Ovary (tissue), 9 donors: ENCODE measurements around the gene PRG2. TPM values are rescaled to one million over a fixed set of nuclear protein-coding genes. Genes with fewer than 3 reads are reported as not detected.

Source experiments
- DNase-seq, 5 donors: peaks; one replicate each; pipeline ENCODE4 v3.0.0-alpha.2; 2019 to 2020
- H3K27ac ChIP-seq, 2 donors: fragments of 200-600 bp; one replicate each; pipeline versions ENCODE4 v1.5.1 to v1.8.0; 2019 to 2022
- H3K27me3 ChIP-seq: fragments of 200-600 bp; one replicate; pipeline ENCODE4 v1.8.0; 2022
- H3K36me3 ChIP-seq: fragments of 200-600 bp; sonication (generic); one replicate; pipeline ENCODE4 v1.5.1; 2019
- H3K4me1 ChIP-seq: one replicate; pipeline ENCODE4 v1.8.1; 2013; ENCODE audit warnings: mild to moderate bottlenecking, moderate library complexity; ENCODE audit not compliant: insufficient read depth
- H3K4me3 ChIP-seq: fragments of 200-600 bp; sonication (generic); one replicate; pipeline ENCODE4 v1.5.1; 2017
- H3K9me3 ChIP-seq, 2 donors: fragments of 200-600 bp in 1 of 2; sonication (generic) in 1 of 2; one replicate each; pipeline versions ENCODE4 v1.5.1 to v1.8.1; 2013 to 2019; ENCODE audit warnings: mild to moderate bottlenecking in 1 of 2, moderate library complexity in 1 of 2
- EP300 ChIP-seq: sonication (generic); formaldehyde crosslinking; IDR thresholded peaks from one replicate; pipeline ENCODE4 v1.6.1; 2017; ENCODE audit warnings: antibody characterized with exemption
- POLR2A ChIP-seq: fragments of 450-650 bp; IDR thresholded peaks from one replicate; pipeline ENCODE4 v1.6.1; 2017; ENCODE audit warnings: antibody characterized with exemption, mild to moderate bottlenecking, moderate library complexity
- WGBS, 3 donors: extraction: QIAGEN DNeasy Blood & Tissue Kit in 1 of 3; methylation state at CpG; one replicate each; pipeline versions ENCODE4 v1.1.5 to v1.1.7; 2013 to 2017; 5-methylcytosine and 5-hydroxymethylcytosine counted together
- intact Hi-C, 4 donors: fragments of 100-400 bp; cut with DNase I; formaldehyde crosslinking; loops; one replicate each; pipeline versions ENCODE4 v1.11.0 to v1.15.1; 2022 to 2023
- polyA plus RNA-seq, 2 donors: library from polyadenylated mRNA; stranded (reverse); fragments of 200-250 nt in 1 of 2; fragments of 350-450 nt in 1 of 2; fragmentation: Illumina TruSeq in 1 of 2; extraction: RNeasy Lipid Tissue Mini Kit (QIAGEN cat#74804) in 1 of 2; gene quantifications; one replicate each; pipeline ENCODE4 v1.2.3, GENCODE V29; 2013 to 2014
- total RNA-seq, 7 donors: library from RNA; depleted of rRNA in 2 of 7; stranded (reverse); fragments of >200 nt in 2 of 7; fragmentation: NEBNext Ultra II Directional in 3 of 7; extraction: Animal tissue kit (Norgen Biotek cat#: 25700) in 3 of 7; gene quantifications; one replicate each; pipeline versions ENCODE4 v1.1.0 to v1.2.4, GENCODE V29; 2016 to 2023
- TF ChIP-seq, protein P1 (sequence below), 3 donors: fragments of 450-650 bp in 2 of 3; fragments of 200-600 bp in 1 of 3; IDR thresholded peaks; one replicate each; pipeline versions ENCODE4 v1.5.1 to v1.8.0; 2016 to 2022; ENCODE audit warnings: antibody characterized with exemption in 3 of 3, mild to moderate bottlenecking in 1 of 3
- donor health status: DM: no; HTN: no; CAD: no; lungs with moderate emphysema.
- donor health status: DM: no; HTN: no; CAD: no.
- donor health status: Bipolar disorder and iron deficiency.
- donor health status: DM: yes; HTN: yes; CAD: no.
- donor health status: DM: no; HTN: no; CAD: no.
- donor health status: DM: yes; HTN: yes; CAD: no.

PRG2 gene
- total and polyA plus RNA-seq, 9 donors: 0.15 TPM; not detected in 8

DNA sequence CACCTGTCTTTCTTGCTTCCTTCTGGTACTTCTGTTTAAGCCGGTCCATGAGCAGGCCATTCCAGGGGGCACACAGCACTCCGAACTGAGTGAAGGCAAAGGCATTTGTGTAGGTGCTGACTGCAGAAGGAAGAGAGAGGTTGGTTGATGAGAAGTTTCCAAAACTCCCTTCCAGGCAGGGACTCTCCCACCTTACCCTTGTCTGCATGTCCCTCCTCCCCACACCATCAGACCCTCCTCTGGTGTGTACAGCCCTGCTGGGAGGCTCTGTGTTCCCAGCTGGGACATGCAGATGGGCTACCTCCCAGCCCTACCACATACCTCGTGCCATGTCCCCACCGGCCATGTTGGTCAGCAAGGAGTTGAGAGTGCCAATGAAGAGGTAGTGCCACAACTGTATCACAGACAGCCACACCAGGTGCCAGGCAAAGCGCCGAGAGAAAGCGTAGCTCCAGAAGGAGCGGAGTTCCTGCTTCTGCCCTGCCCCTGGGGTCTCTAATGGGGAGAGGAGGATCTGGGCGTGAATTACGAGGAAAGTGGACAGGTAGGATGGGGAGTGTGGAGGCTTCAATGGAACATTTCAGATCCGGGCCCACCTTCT is 24.3 kb upstream of the PRG2 start:
- TF ChIP-seq, protein P1, sequence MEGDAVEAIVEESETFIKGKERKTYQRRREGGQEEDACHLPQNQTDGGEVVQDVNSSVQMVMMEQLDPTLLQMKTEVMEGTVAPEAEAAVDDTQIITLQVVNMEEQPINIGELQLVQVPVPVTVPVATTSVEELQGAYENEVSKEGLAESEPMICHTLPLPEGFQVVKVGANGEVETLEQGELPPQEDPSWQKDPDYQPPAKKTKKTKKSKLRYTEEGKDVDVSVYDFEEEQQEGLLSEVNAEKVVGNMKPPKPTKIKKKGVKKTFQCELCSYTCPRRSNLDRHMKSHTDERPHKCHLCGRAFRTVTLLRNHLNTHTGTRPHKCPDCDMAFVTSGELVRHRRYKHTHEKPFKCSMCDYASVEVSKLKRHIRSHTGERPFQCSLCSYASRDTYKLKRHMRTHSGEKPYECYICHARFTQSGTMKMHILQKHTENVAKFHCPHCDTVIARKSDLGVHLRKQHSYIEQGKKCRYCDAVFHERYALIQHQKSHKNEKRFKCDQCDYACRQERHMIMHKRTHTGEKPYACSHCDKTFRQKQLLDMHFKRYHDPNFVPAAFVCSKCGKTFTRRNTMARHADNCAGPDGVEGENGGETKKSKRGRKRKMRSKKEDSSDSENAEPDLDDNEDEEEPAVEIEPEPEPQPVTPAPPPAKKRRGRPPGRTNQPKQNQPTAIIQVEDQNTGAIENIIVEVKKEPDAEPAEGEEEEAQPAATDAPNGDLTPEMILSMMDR (IDR thresholded peaks at IDR 0.05): no peak
- TF ChIP-seq EP300: no peak
- no peak for TF ChIP-seq POLR2A
- Histone ChIP-seq H3K36me3 (no peaks in the 10 kb centered on the region), H3K4me1 (no peaks in the 10 kb centered on the region), H3K27ac (no peak overlapping the region), H3K4me3 (no peak overlapping the region), H3K27me3 (no peaks in the 10 kb centered on the region), H3K9me3 (no peaks in the 10 kb centered on the region)
- WGBS, 3 donors: 96 to 97% (median 96%) methylated on average over 11 of the region's 11 CpGs
- no peak for DNase-seq
- intact Hi-C loops: no loop called here

DNA sequence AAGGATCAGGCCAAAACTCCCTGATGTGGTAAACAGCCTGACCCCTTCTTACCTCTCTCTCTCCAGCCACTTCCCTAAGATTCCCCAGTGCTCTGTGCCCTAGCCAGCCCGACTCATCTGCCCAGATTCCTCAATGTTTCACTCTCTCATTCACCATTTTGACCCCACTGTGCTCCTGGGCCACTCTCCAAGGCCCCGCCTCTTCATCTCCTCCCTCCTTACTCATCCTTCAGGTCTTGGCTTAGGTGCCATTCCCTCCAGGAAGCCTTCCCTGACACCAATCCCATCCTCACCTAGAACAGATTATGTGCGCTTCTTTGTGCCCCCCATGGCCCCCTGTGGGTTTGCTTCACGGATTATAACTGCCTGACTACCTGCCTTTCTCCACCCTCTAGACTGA is 23.2 kb upstream of the PRG2 start:
- no peak for DNase-seq
- intact Hi-C loops: no loop called here
- Histone ChIP-seq H3K36me3 (no peaks in the 10 kb centered on the region), H3K27ac (no peak overlapping the region), H3K9me3 (no peaks in the 10 kb centered on the region), H3K4me1 (no peaks in the 10 kb centered on the region), H3K4me3 (no peak overlapping the region), H3K27me3 (no peaks in the 10 kb centered on the region)
- 91 to 95% (median 91%) methylated on average over 4 of the region's 4 CpGs for WGBS, 3 donors
- TF ChIP-seq EP300 (no peak), POLR2A (no peak)
- TF ChIP-seq, protein P1 (IDR thresholded peaks at IDR 0.05): no peak

DNA sequence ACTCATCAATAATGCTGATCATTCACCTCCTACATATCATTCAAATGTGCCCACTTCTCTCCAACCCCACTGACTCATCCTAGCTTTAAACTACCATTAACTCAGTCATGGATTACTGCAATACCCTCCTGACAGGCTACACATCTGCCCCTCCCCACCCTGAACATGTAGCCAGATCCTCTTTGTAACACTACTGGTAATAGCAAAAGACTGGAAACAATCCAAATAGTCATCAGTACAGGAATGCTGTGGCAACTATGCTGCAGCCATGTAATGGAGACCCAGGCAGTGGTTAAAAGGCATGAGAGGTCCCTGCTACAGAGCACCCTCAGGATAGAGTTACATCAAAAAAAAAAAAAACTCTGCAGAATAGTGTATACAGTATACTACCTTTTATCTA is 19.8 kb upstream of the PRG2 start:
- intact Hi-C loops: no loop called here
- DNase-seq: no peak
- H3K27me3 ChIP-seq: no peaks in the 10 kb centered on the region
- H3K4me1 ChIP-seq: no peaks in the 10 kb centered on the region
- no peak overlapping the region for H3K27ac ChIP-seq
- no peak for TF ChIP-seq EP300
- TF ChIP-seq, protein P1 (IDR thresholded peaks at IDR 0.05): no peak
- no peak for TF ChIP-seq POLR2A
- H3K4me3 ChIP-seq: no peak overlapping the region
- no peaks in the 10 kb centered on the region for H3K9me3 ChIP-seq
- H3K36me3 ChIP-seq: no peaks in the 10 kb centered on the region

DNA sequence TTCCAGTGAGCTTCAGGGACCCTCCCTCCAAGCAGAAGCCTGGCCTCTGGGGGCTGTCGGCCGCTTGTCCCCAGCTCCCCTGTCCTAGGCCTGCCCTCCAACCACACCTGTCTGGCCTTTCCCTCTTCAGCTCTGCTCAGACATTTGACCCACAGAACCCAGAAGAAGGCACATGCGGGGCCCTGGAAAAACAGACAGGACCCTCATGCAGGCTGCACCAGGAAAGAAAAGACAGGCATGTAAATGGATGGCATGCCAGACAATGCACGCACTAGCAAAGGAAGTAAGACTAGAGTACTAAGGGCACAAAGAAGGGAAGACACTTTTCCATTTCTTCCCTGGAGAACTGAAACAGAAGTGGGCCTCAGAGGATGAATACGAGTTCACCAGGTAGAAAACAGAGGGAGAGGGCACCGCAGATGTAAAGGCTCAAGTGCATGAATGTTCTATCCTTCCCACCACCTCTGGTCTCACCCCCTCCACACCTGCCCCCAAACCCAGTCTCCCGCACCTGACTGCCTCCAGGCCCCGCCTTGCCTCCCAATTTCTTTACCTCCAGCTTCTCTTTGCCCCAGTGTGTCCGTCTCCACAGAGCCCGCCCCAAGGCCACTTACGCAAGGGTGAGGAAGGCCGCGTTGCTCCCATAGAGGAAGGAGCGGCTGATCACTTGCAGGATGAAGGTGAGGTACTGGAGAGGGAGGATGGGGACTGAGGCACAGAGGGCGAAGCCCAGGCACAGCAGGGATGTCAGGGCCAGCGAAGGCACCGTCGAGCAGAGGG is 19.1 kb upstream of the PRG2 start:
- DNase-seq: no peak
- H3K36me3 ChIP-seq: no peaks in the 10 kb centered on the region
- intact Hi-C loops: no loop called here
- no peaks in the 10 kb centered on the region for H3K27me3 ChIP-seq
- no peak overlapping the region for H3K27ac ChIP-seq
- no peak overlapping the region for H3K4me3 ChIP-seq
- TF ChIP-seq EP300 (no peak), POLR2A (no peak)
- TF ChIP-seq, protein P1 (IDR thresholded peaks at IDR 0.05): no peak
- WGBS, 3 donors: 94 to 97% (median 95%) methylated on average over 18 of the region's 18 CpGs
- no peaks in the 10 kb centered on the region for H3K9me3 ChIP-seq
- H3K4me1 ChIP-seq: no peaks in the 10 kb centered on the region
